Keratinocyte (primary cell): ENCODE measurements around the gene OR2L5. TPM values are rescaled to one million over a fixed set of nuclear protein-coding genes. Genes with fewer than 3 reads are reported as not detected.

Experiments used
- DNase-seq: peaks from one replicate; pipeline ENCODE4 v3.0.0-alpha.2; 2011; ENCODE audit warnings: low read depth, missing footprints, low spot score
- FAIRE-seq: peaks from 2 replicates; lab custom pipeline; 2011; peaks lifted over from hg19 to GRCh38; lab: Jason Lieb, UNC
- H2AFZ ChIP-seq: 2 replicates; pipeline ENCODE4 v1.6.0; 2012; ENCODE audit warnings: low read length, control low read depth, inconsistent platforms; ENCODE audit not compliant: control insufficient read depth
- H3K27ac ChIP-seq: 2 replicates; pipeline ENCODE4 v1.5.1; 2011; ENCODE audit warnings: low read length; ENCODE audit not compliant: control insufficient read depth, insufficient read depth
- H3K27me3 ChIP-seq: 3 replicates; pipeline ENCODE4 v1.6.0; 2011; ENCODE audit warnings: low read length; ENCODE audit not compliant: control insufficient read depth, insufficient read depth; ENCODE audit errors: extremely low read depth
- H3K36me3 ChIP-seq, 2 experiments: 2 replicates in 1 of 2; 3 replicates in 1 of 2; pipeline ENCODE4 v1.5.1; 2011; ENCODE audit warnings: low read length in 2 of 2, mild to moderate bottlenecking in 1 of 2; ENCODE audit not compliant: control insufficient read depth in 2 of 2, insufficient read depth in 2 of 2; ENCODE audit errors: extremely low read depth in 1 of 2
- H3K4me1 ChIP-seq: 3 replicates; pipeline ENCODE4 v1.5.1; 2011; ENCODE audit warnings: low read length; ENCODE audit not compliant: control insufficient read depth, insufficient read depth; ENCODE audit errors: extremely low read depth
- H3K4me2 ChIP-seq: 3 replicates; pipeline ENCODE4 v1.6.0; 2011; ENCODE audit warnings: low read depth, low read length; ENCODE audit not compliant: control insufficient read depth, insufficient read depth; ENCODE audit errors: extremely low read depth
- H3K4me3 ChIP-seq, 3 experiments: fragments of 200-600 bp in 1 of 3; sonication (generic) in 1 of 3; 2 replicates in 2 of 3; 3 replicates in 1 of 3; pipeline ENCODE4 v1.5.1; 2011 to 2016; ENCODE audit warnings: low read length in 3 of 3, mild to moderate bottlenecking in 3 of 3, control low read depth in 2 of 3, inconsistent platforms in 1 of 3, low read depth in 1 of 3, mixed read lengths in 1 of 3, mixed run types in 1 of 3, moderate library complexity in 1 of 3; ENCODE audit not compliant: control insufficient read depth in 2 of 3, insufficient read depth in 2 of 3; ENCODE audit errors: extremely low read depth in 1 of 3
- H3K79me2 ChIP-seq: 2 replicates; pipeline ENCODE4 v1.6.0; 2012; ENCODE audit warnings: low read length; ENCODE audit not compliant: control insufficient read depth, insufficient read depth
- H3K9ac ChIP-seq: 3 replicates; pipeline ENCODE4 v1.6.0; 2011; ENCODE audit warnings: low read length; ENCODE audit not compliant: control insufficient read depth, insufficient read depth; ENCODE audit errors: extremely low read depth
- H3K9me1 ChIP-seq: 3 replicates; pipeline ENCODE4 v1.6.0; 2011; ENCODE audit warnings: low read length; ENCODE audit not compliant: control insufficient read depth, insufficient read depth; ENCODE audit errors: extremely low read depth
- H3K9me3 ChIP-seq: 2 replicates; pipeline ENCODE4 v1.5.1; 2012; ENCODE audit warnings: low read depth, low read length; ENCODE audit not compliant: control insufficient read depth
- H4K20me1 ChIP-seq: 3 replicates; pipeline ENCODE4 v1.6.0; 2011; ENCODE audit warnings: low read length; ENCODE audit not compliant: control insufficient read depth, insufficient read depth; ENCODE audit errors: extremely low read depth
- EZH2 ChIP-seq: IDR thresholded peaks from one replicate; pipeline ENCODE4 v1.6.1; 2012; ENCODE audit warnings: inconsistent platforms, mild to moderate bottlenecking, low read length, moderate library complexity
- dilution Hi-C: fragments of 300-500 bp; cut with MboI; formaldehyde crosslinking; loops from one replicate; pipeline ENCODE4 v1.7.0; 2020; ENCODE audit warnings: low sequenced_read_pairs; ENCODE audit not compliant: extremely low pct_ligation_motif_present
- polyA plus RNA-seq, 5 experiments: library from polyadenylated mRNA; depleted of rRNA in 3 of 5; stranded (reverse) in 3 of 5; stranded (forward) in 1 of 5; unstranded in 1 of 5; fragments of >200 nt; gene quantifications; 1 replicate in 1 of 5; 2 replicates in 3 of 5; 3 replicates in 1 of 5; pipeline versions ENCODE4 v1.2.1 to v1.2.3, GENCODE V29; 2011 to 2012; ENCODE audit warnings: missing spikeins in 2 of 5, low read depth in 1 of 5, low replicate concordance in 1 of 5
- TF ChIP-seq, protein P1 (sequence below), 3 experiments: IDR thresholded peaks in 1 of 3; conservative IDR thresholded peaks in 1 of 3; optimal IDR thresholded peaks in 1 of 3; 2 replicates in 2 of 3; 3 replicates in 1 of 3; pipeline versions ENCODE3 to v1.5.1; 2011; ENCODE audit warnings: low read length in 3 of 3, mild to moderate bottlenecking in 3 of 3, moderate library complexity in 2 of 3, control low read depth in 1 of 3, inconsistent platforms in 1 of 3; ENCODE audit not compliant: insufficient read depth in 2 of 3; ENCODE audit errors: extremely low read depth in 1 of 3

OR2L5 gene
- polyA plus RNA-seq, 1 donor (not counting 4 experiments of a cell fraction or from before 2014, with no cell fraction given) = not detected

- dilution Hi-C loops = no loop called here
These were observed 46.8 kb upstream of the OR2L5 start for GRCh38 chr1:247966532-247967204.

DNA sequence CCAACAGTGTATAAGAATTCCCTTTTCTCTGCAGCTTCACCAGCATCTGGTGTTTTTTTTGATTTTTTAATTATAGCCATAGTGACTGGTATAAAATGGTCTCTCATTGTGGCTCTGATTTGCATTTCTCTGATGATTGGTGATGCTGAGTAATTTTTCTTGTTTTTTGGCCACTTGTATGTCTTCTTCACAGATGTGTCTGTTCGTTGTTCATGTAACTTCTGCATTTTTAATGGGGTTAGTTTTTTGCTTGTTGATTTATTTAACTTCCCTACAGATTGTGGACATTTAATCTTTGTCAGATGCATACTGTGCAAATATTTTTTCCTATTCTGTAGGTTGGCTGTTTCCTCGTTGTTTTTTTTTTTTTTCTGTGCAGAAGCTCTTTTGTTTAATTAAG, 20.5 kb upstream of the OR2L5 start:
- Histone ChIP-seq H3K9me3 (no peaks in the 10 kb centered on the region), H3K79me2 (no peaks in the 10 kb centered on the region), H3K27ac (no peak overlapping the region), H3K27me3 (no peaks in the 10 kb centered on the region), H3K36me3 (no peaks in the 10 kb centered on the region), H3K4me3 (no peak overlapping the region), H3K4me1 (no peaks in the 10 kb centered on the region), H3K9ac (no peak overlapping the region), H4K20me1 (no peaks in the 10 kb centered on the region), H2AFZ (no peak overlapping the region), H3K4me2 (no peak overlapping the region), H3K9me1 (no peaks in the 10 kb centered on the region)
- FAIRE-seq (no peak), DNase-seq (no peak)
- dilution Hi-C loops = no loop called here
- TF ChIP-seq EZH2 = no peak
- TF ChIP-seq, protein P1, sequence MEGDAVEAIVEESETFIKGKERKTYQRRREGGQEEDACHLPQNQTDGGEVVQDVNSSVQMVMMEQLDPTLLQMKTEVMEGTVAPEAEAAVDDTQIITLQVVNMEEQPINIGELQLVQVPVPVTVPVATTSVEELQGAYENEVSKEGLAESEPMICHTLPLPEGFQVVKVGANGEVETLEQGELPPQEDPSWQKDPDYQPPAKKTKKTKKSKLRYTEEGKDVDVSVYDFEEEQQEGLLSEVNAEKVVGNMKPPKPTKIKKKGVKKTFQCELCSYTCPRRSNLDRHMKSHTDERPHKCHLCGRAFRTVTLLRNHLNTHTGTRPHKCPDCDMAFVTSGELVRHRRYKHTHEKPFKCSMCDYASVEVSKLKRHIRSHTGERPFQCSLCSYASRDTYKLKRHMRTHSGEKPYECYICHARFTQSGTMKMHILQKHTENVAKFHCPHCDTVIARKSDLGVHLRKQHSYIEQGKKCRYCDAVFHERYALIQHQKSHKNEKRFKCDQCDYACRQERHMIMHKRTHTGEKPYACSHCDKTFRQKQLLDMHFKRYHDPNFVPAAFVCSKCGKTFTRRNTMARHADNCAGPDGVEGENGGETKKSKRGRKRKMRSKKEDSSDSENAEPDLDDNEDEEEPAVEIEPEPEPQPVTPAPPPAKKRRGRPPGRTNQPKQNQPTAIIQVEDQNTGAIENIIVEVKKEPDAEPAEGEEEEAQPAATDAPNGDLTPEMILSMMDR (optimal IDR thresholded peaks at IDR 0.05 in 1 of 3, IDR thresholded peaks at IDR 0.05 in 1 of 3, conservative IDR thresholded peaks at IDR 0.05 in 1 of 3; ENCODE audit: extremely low read depth in 1 of 3, insufficient read depth in 2 of 3, low read length in 3 of 3) = no peak

More at GRCh38 chr1:247966532-247967204, 46.8 kb upstream of the OR2L5 start:
- no peak for TF ChIP-seq EZH2
- TF ChIP-seq, protein P1 (optimal IDR thresholded peaks at IDR 0.05 in 1 of 3, IDR thresholded peaks at IDR 0.05 in 1 of 3, conservative IDR thresholded peaks at IDR 0.05 in 1 of 3; ENCODE audit: extremely low read depth in 1 of 3, insufficient read depth in 2 of 3, low read length in 3 of 3) = no peak
- no peaks in the 10 kb centered on the region for H3K36me3 ChIP-seq
- no peaks in the 10 kb centered on the region for H4K20me1 ChIP-seq
- no peaks in the 10 kb centered on the region for H3K79me2 ChIP-seq
- peaks cover 5% of the 10 kb centered on the region for H3K4me1 ChIP-seq
- FAIRE-seq (no peak), DNase-seq (no peak)
- H3K4me2 ChIP-seq = no peak overlapping the region
- H3K9me3 ChIP-seq = no peaks in the 10 kb centered on the region
- no peak overlapping the region for H3K4me3 ChIP-seq
- no peak overlapping the region for H2AFZ ChIP-seq
- H3K9me1 ChIP-seq = no peaks in the 10 kb centered on the region
- no peaks in the 10 kb centered on the region for H3K27me3 ChIP-seq
- no peak overlapping the region for H3K9ac ChIP-seq
- no peak overlapping the region for H3K27ac ChIP-seq
